Measurements from ENCODE around the gene DDIT3. TPM values are rescaled to one million over a fixed set of nuclear protein-coding genes. Genes with fewer than 3 reads are reported as not detected.

Gene DDIT3
- total RNA-seq, 1 experiment from 2014 or later, result 27.4 TPM

GRCh38 chr12:57552306-57552651, 32.0 kb upstream of the DDIT3 start:
- ChIA-PET POLR2A (ENCODE audit: unreplicated experiment) (no interaction called here), CTCF (no interaction called here)
- no peak overlapping the region for H3K4me3 ChIP-seq (ENCODE audit: low read length)
- BruUV-seq (replicated peaks), result no TSS peak
- no peaks in the 10 kb centered on the region for H3F3A ChIP-seq (ENCODE audit: low read length, unreplicated experiment)
- H3K9me3 ChIP-seq (ENCODE audit: low read length), result no peaks in the 10 kb centered on the region
- H3K4me1 ChIP-seq (ENCODE audit: insufficient read depth, low read length), result peaks cover 3% of the 10 kb centered on the region; the same call in 1 of the 2 replicates
- H3K9ac ChIP-seq (ENCODE audit: low read length), result no peak overlapping the region
- no peaks in the 10 kb centered on the region for H4K20me1 ChIP-seq (ENCODE audit: low read length)
- DNase-seq (no peak), ATAC-seq (no peak)
- no peaks in the 10 kb centered on the region for H3K9me2 ChIP-seq (replicated peaks; ENCODE audit: low read length)
- no peaks in the 10 kb centered on the region for H3K79me2 ChIP-seq (ENCODE audit: low read length)
- no peaks in the 10 kb centered on the region for H3K36me3 ChIP-seq (ENCODE audit: low read depth, low read length)
- TF ChIP-seq, protein P1, sequence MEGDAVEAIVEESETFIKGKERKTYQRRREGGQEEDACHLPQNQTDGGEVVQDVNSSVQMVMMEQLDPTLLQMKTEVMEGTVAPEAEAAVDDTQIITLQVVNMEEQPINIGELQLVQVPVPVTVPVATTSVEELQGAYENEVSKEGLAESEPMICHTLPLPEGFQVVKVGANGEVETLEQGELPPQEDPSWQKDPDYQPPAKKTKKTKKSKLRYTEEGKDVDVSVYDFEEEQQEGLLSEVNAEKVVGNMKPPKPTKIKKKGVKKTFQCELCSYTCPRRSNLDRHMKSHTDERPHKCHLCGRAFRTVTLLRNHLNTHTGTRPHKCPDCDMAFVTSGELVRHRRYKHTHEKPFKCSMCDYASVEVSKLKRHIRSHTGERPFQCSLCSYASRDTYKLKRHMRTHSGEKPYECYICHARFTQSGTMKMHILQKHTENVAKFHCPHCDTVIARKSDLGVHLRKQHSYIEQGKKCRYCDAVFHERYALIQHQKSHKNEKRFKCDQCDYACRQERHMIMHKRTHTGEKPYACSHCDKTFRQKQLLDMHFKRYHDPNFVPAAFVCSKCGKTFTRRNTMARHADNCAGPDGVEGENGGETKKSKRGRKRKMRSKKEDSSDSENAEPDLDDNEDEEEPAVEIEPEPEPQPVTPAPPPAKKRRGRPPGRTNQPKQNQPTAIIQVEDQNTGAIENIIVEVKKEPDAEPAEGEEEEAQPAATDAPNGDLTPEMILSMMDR (conservative IDR thresholded peaks at IDR 0.05; ENCODE audit: low read depth, low read length), result no peak
- no peak for TF ChIP-seq EZH2 (IDR thresholded peaks at IDR 0.05; ENCODE audit: low read length, unreplicated experiment)
- no peak for TF ChIP-seq EZH2phosphoT487 (IDR thresholded peaks at IDR 0.05; ENCODE audit: borderline replicate concordance, low read length)
- intact Hi-C loops (cut with micrococcal nuclease), result no loop called here
- no peak overlapping the region for H3K27ac ChIP-seq (ENCODE audit: low read length)
- H2AFZ ChIP-seq (ENCODE audit: low read length), result no peak overlapping the region
- H3K27me3 ChIP-seq (ENCODE audit: low read length), result no peaks in the 10 kb centered on the region
- H3K4me2 ChIP-seq (ENCODE audit: low read length), result no peak overlapping the region

GRCh38 chr12:57551637-57552305, 31.5 kb upstream of the DDIT3 start:
- ChIA-PET CTCF (no interaction called here), POLR2A (ENCODE audit: unreplicated experiment) (no interaction called here)
- Histone ChIP-seq H3K4me2 (ENCODE audit: low read length) (no peak overlapping the region), H3K9me2 (replicated peaks; ENCODE audit: low read length) (no peaks in the 10 kb centered on the region), H2AFZ (ENCODE audit: low read length) (no peak overlapping the region), H3K79me2 (ENCODE audit: low read length) (peaks cover 2% of the 10 kb centered on the region), H4K20me1 (ENCODE audit: low read length) (no peaks in the 10 kb centered on the region), H3K4me1 (ENCODE audit: insufficient read depth, low read length) (peaks cover 3% of the 10 kb centered on the region; the same call in 1 of the 2 replicates), H3K27ac (ENCODE audit: low read length) (no peak overlapping the region), H3K27me3 (ENCODE audit: low read length) (no peaks in the 10 kb centered on the region), H3K9ac (ENCODE audit: low read length) (no peak overlapping the region), H3K36me3 (ENCODE audit: low read depth, low read length) (no peaks in the 10 kb centered on the region), H3F3A (ENCODE audit: low read length, unreplicated experiment) (no peaks in the 10 kb centered on the region), H3K9me3 (ENCODE audit: low read length) (no peaks in the 10 kb centered on the region), H3K4me3 (ENCODE audit: low read length) (no peak overlapping the region)
- no peak for ATAC-seq
- intact Hi-C loops (cut with micrococcal nuclease), result no loop called here
- TF ChIP-seq EZH2 (IDR thresholded peaks at IDR 0.05; ENCODE audit: low read length, unreplicated experiment), result no peak
- no peak for TF ChIP-seq EZH2phosphoT487 (IDR thresholded peaks at IDR 0.05; ENCODE audit: borderline replicate concordance, low read length)
- TF ChIP-seq, protein P1 (conservative IDR thresholded peaks at IDR 0.05; ENCODE audit: low read depth, low read length), result no peak
- DNase-seq, result no peak
- BruUV-seq (replicated peaks), result no TSS peak

- no peak for DNase-seq
- intact Hi-C loops (cut with micrococcal nuclease), result no loop called here
- Histone ChIP-seq H3K4me3 (ENCODE audit: low read length) (no peak overlapping the region), H3F3A (ENCODE audit: low read length, unreplicated experiment) (no peaks in the 10 kb centered on the region), H3K4me1 (ENCODE audit: insufficient read depth, low read length) (peaks cover 8% of the 10 kb centered on the region), H3K9me3 (ENCODE audit: low read length) (no peaks in the 10 kb centered on the region), H3K36me3 (ENCODE audit: low read depth, low read length) (no peaks in the 10 kb centered on the region), H3K9ac (ENCODE audit: low read length) (no peak overlapping the region), H2AFZ (ENCODE audit: low read length) (no peak overlapping the region), H3K79me2 (ENCODE audit: low read length) (peaks cover 10% of the 10 kb centered on the region), H3K4me2 (ENCODE audit: low read length) (no peak overlapping the region), H3K27ac (ENCODE audit: low read length) (no peak overlapping the region), H3K9me2 (replicated peaks; ENCODE audit: low read length) (no peaks in the 10 kb centered on the region), H4K20me1 (ENCODE audit: low read length) (no peaks in the 10 kb centered on the region), H3K27me3 (ENCODE audit: low read length) (no peaks in the 10 kb centered on the region)
- no peak for ATAC-seq
- TF ChIP-seq EZH2phosphoT487 (IDR thresholded peaks at IDR 0.05; ENCODE audit: borderline replicate concordance, low read length), result no peak
- TF ChIP-seq EZH2 (IDR thresholded peaks at IDR 0.05; ENCODE audit: low read length, unreplicated experiment), result no peak
- TF ChIP-seq, protein P1 (conservative IDR thresholded peaks at IDR 0.05; ENCODE audit: low read depth, low read length), result no peak
- CTCF ChIA-PET, result no interaction called here
- POLR2A ChIA-PET (ENCODE audit: unreplicated experiment), result no interaction called here
- BruUV-seq (replicated peaks), result no TSS peak
Measured at GRCh38 chr12:57550641-57551549, 30.6 kb upstream of the DDIT3 start.

All from PC-3 (cell line).